ENCODE measurements around the gene MB.

- no peak for TF ChIP-seq CTCF (IDR thresholded peaks at IDR 0.05)
- TF ChIP-seq POLR2AphosphoS5 (IDR thresholded peaks at IDR 0.05; ENCODE audit: low read depth, low read length) = no peak
- no peak for TF ChIP-seq REST (IDR thresholded peaks at IDR 0.05; ENCODE audit: insufficient read depth in 1 of 2, low read depth in 2 of 2, low read length in 1 of 2)
- TF ChIP-seq TCF7L2 (IDR thresholded peaks at IDR 0.05; ENCODE audit: low read depth, low read length) = no peak
These were observed 1.1 kb downstream of the MB start for GRCh38 chr22:35616043-35616442.
